ENCODE measurements around the gene WBP2NL.

DNA sequence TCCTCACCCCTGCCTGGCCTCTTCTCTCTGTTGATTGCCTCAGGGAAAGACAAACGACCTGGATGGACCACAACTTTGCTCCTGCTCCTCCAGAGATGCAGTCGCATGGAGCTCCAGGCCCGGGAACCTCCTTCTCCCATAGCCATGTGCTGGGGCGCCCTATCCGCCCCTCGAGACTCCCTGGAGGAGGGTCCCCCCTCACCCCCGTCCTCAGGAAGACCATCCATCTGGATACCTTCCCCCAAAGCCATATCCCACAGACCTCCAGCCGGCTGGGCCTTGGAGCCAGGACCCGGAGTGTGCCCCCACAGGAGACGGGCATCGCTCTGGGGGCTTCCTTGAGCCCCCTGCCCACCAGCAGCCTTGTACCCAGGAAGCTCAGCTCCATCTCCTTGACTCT, 27.2 kb upstream of the WBP2NL start:
- TF ChIP-seq, protein P1, sequence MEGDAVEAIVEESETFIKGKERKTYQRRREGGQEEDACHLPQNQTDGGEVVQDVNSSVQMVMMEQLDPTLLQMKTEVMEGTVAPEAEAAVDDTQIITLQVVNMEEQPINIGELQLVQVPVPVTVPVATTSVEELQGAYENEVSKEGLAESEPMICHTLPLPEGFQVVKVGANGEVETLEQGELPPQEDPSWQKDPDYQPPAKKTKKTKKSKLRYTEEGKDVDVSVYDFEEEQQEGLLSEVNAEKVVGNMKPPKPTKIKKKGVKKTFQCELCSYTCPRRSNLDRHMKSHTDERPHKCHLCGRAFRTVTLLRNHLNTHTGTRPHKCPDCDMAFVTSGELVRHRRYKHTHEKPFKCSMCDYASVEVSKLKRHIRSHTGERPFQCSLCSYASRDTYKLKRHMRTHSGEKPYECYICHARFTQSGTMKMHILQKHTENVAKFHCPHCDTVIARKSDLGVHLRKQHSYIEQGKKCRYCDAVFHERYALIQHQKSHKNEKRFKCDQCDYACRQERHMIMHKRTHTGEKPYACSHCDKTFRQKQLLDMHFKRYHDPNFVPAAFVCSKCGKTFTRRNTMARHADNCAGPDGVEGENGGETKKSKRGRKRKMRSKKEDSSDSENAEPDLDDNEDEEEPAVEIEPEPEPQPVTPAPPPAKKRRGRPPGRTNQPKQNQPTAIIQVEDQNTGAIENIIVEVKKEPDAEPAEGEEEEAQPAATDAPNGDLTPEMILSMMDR (IDR thresholded peaks at IDR 0.05; ENCODE audit: low read depth, low read length): no peak
- TF ChIP-seq EZH2phosphoT487 (IDR thresholded peaks at IDR 0.05; ENCODE audit: low read depth): no peak

All from OCI-LY3 (cell line).